Mucosa of rectum (tissue), 2 donors: ENCODE results near the gene C14orf119.
"Not testable (repeated sequence)": the region's sequence is repeated elsewhere in the genome, so short reads cannot be mapped to it uniquely, and the experiment has no call there.

Source experiments
- H3K27ac ChIP-seq, 2 donors: one replicate each; pipeline ENCODE4 v1.7.0; 2013; ENCODE audit warnings: inconsistent platforms in 2 of 2, low read depth in 2 of 2, low read length in 2 of 2
- H3K27me3 ChIP-seq, 2 donors: one replicate each; pipeline ENCODE4 v1.7.0; 2013; ENCODE audit warnings: low read length in 2 of 2; ENCODE audit not compliant: control insufficient read depth in 2 of 2, insufficient read depth in 2 of 2
- H3K36me3 ChIP-seq, 2 donors: one replicate each; pipeline ENCODE4 v1.7.0; 2013; ENCODE audit warnings: low read length in 2 of 2; ENCODE audit not compliant: control insufficient read depth in 2 of 2, insufficient read depth in 2 of 2
- H3K4me1 ChIP-seq, 2 donors: one replicate each; pipeline ENCODE4 v1.7.0; 2013; ENCODE audit warnings: low read length in 2 of 2, mild to moderate bottlenecking in 1 of 2; ENCODE audit not compliant: control insufficient read depth in 2 of 2, insufficient read depth in 2 of 2
- H3K4me3 ChIP-seq, 2 donors: one replicate each; pipeline ENCODE4 v1.7.0; 2013; ENCODE audit warnings: low read length in 2 of 2
- H3K9ac ChIP-seq, 2 donors: one replicate each; pipeline ENCODE4 v1.7.0; 2013; ENCODE audit warnings: low read length in 2 of 2, low read depth in 1 of 2, mild to moderate bottlenecking in 1 of 2
- H3K9me3 ChIP-seq, 2 donors: one replicate each; pipeline ENCODE4 v1.7.0; 2013; ENCODE audit warnings: low read length in 2 of 2; ENCODE audit not compliant: control insufficient read depth in 2 of 2
- donor health status: healthy.
- donor health status: Normal muscosa, but diverticular disease.

Gene C14orf119

DNA sequence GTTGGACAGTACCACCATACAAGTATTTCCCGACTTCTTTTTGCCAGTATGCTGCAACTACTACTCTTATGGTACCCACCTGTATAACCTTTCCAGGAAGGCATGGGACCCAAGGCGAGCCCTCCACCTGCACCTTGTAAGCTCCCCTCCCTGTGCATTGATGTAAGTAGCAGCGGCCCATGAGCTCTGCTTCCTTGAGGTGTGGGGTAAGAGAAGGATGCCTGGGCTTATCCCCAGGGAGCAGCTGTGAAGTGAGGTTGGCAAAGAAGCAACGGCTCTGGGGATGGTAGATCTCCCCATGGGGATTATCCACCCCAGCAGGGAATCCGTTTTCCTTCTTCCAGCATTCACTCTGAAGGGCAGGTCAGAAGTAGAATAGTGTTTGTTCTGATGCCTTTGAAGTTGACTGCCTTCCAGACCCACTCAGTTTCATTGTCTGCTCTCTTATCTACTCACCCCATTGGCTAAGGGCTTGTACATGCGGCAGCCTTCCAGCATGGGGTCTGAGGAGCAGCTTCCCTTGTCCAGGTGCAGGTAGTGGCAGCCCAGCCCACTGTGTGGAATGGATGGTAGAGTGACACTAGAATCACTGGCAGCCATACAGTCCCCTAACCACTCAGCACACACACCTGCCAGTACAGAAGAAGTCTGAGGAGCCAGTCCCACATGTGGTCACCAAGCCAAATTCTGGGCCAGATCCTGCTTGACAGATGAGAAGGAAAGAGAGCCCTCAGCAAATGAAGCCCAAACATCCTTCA lies 6.1 kb downstream of the C14orf119 start:
- Histone ChIP-seq H3K36me3 (peaks cover 15 to 18% of the 10 kb centered on the region in 2 donors), H3K9me3 (no peaks in the 10 kb centered on the region), H3K9ac (no peak overlapping the region), H3K27ac (no peak overlapping the region), H3K4me1 (peaks cover 5 to 6% of the 10 kb centered on the region in 2 donors), H3K4me3 (no peak overlapping the region), H3K27me3 (no peaks in the 10 kb centered on the region)

DNA sequence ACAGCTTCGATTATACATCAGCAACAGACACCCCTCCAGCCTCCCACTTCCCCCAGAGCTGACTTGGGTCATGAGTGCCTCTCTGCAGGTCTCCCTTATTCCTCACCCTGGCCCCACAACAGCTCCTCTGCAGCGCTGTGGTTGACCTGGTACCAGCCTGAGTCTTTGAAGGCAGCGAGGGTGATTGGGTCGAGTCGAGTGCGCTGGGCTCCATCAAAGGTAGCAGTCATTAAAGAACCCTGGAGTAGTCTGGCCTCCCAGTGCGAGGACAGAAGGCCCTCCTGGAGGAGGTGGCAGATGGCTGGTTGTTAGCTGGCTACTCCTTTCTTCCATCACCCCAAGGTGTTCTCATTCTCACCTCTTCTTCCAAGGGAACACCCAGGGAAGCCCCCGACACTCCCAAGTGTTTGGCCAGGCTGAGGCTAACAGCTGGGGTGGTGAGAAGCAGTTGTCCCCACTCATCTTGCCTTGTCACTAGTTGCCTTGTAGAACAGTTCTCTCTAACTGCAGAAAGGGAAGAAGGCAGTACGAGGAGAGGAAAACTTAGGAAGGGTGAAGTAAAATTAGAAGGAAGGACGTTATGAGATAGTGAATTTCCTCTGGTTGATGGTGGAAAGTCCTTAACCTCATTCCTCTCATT lies 6.8 kb downstream of the C14orf119 start:
- Histone ChIP-seq H3K4me1 (peaks cover 0 to under 1% of the 10 kb centered on the region in 2 donors), H3K27ac (no peak overlapping the region), H3K27me3 (no peaks in the 10 kb centered on the region), H3K4me3 (no peak overlapping the region), H3K9me3 (no peaks in the 10 kb centered on the region), H3K9ac (no peak overlapping the region), H3K36me3 (peaks cover 15 to 18% of the 10 kb centered on the region in 2 donors)

DNA sequence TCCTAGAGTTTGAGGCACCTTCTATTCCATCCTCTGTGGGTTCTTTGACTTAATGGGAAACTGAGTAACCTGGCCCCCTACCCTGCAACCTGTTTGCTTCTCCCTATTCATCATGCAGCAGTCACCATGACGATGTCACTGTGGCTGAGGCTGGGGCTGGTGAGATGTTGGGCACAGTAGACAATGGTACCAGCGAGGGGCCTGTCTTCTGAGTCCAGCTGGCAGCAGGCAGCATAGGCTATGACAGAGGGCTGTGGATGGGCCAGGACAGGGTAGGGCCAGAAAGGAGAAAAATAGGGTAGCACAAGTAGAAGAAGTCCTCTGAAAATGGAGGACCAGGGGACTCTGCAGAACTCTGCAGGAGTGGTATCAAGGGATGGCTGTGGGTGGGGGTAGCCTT lies 7.5 kb downstream of the C14orf119 start:
- no peaks in the 10 kb centered on the region for H3K27me3 ChIP-seq
- no peaks in the 10 kb centered on the region for H3K9me3 ChIP-seq
- no peak overlapping the region for H3K9ac ChIP-seq
- no peak overlapping the region for H3K4me3 ChIP-seq
- no peaks in the 10 kb centered on the region for H3K4me1 ChIP-seq
- no peak overlapping the region for H3K27ac ChIP-seq
- H3K36me3 ChIP-seq = peaks cover 10 to 14% of the 10 kb centered on the region in 2 donors

DNA sequence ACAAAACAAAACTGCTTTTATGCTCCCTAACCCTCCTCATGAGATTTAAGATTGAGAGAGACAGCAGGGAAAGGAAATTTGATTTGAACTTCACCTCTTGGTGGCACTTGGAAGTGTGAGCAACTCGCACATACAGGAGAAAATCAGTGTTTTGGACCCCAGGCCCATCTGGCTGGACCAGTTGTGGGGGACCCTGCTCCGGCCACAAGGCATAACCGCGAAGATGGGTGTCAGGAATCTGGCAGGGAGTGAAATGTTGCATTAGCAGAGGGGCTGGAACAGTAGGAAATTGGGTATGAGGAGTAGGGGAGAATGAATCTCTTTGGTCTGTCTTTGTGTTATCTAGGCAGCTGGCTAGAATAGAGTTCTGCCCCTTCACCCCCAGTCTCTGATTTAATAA lies 8.3 kb downstream of the C14orf119 start:
- H3K27me3 ChIP-seq = no peaks in the 10 kb centered on the region
- peaks cover 3 to 8% of the 10 kb centered on the region in 2 donors for H3K36me3 ChIP-seq
- H3K4me3 ChIP-seq = no peak overlapping the region
- H3K27ac ChIP-seq = no peak overlapping the region
- H3K9ac ChIP-seq = no peak overlapping the region
- H3K4me1 ChIP-seq = no peaks in the 10 kb centered on the region
- H3K9me3 ChIP-seq = no peaks in the 10 kb centered on the region

DNA sequence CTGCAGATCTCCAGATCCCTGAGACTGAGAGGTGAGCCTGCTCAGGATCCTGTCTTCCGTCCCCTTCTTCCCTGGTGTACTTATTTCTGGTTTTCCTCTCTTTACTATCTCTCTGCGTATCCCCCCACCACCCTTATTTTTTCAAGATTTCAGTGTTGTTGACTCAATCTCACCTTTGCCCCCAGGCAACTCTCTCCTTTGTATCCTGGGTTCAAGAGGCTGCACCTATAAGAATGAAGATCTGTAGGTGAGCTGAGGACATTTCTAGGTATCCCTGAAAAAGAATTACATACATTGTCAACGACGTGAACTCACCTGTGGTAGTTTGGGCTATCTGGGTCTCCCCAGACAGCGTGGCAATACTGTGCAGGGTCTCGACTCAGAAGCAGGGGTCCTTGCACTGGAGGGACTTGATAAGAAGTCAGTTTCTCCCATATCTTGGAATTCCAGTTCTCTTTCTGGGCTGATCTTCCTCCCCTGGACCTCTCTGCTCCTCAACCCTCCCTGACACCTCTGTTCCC lies 8.8 kb downstream of the C14orf119 start:
- Histone ChIP-seq H3K4me3 (no peak overlapping the region), H3K27me3 (no peaks in the 10 kb centered on the region), H3K9me3 (no peaks in the 10 kb centered on the region), H3K27ac (no peak overlapping the region), H3K36me3 (peaks cover 0 to 2% of the 10 kb centered on the region in 2 donors), H3K4me1 (no peaks in the 10 kb centered on the region), H3K9ac (no peak overlapping the region)

DNA sequence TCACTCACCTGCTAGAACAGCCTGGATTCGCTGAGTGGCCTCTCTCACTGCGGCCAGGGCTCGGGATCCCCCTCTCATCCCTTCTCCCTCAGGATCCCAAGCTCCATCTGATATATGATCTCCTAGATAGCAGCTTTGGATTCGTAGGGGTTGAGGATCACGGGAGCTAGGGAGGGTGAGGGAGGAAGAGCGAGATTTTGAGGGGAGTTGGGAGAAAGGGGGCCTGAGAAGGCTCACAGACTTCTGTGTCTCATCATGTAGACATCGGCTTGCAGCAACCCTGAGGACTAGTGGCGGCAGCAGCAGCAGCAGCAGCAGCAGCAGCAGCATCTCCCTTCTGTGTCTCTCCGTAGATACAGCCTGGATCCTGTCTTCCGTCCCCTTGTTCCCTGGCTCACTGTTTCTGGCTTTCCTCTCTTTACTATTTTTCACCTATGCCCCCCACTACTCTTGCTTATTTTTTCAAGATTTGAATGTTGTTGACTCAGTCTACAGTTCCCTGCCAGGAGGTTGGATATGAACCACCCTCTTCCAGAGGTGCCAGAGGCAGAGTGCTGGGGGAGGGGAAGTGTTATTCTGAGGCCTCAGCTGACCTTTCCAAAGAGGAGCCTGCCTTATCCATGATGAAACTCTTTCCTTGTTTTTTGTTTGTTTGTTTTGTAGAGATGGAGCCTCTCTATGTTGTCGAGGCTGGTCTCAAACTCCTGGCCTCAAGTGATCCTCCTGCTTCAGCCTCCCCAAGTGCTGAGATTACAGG lies 9.5 kb downstream of the C14orf119 start, which contains the start of gene CIROP:
Gene CIROP, minus strand, starts transcription at position 399 of the 757 bp plus-strand sequence. Its CDS starts 69 bp downstream, at position 330.
- no peak within 1 kb of the TSS for H3K27ac ChIP-seq
- H3K27me3 ChIP-seq = no peaks in the 10 kb centered on the region
- H3K9me3 ChIP-seq = no peaks in the 10 kb centered on the region
- no peak within 1 kb of the TSS for H3K4me3 ChIP-seq
- H3K9ac ChIP-seq = no peak within 1 kb of the TSS
- H3K4me1 ChIP-seq = no peaks in the 10 kb centered on the region
- no peaks in the 10 kb centered on the region for H3K36me3 ChIP-seq

DNA sequence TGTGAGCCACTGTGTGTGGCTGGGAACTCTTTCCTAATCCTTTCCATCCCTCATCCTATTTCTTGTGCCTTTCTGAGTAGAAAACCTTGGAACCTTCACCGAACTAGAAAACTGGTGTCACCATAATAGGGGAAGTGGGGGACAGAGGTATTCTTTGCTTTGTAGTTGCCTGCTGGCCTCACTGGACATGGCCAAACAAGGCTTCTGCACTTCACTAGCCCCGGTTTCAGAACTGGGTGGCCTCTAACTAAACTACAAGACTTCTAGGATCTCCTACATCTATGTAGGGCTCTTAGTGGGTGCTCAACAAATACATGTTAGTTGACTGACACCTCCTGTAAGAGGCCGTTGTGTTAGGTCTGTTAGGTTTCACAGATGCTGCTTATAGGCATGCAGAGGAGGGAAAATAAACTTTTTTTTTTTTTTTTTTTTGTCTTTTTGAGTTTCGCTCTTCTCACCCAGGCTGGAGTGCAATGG lies 10.1 kb downstream of the C14orf119 start:
- H3K9me3 ChIP-seq = no peaks in the 10 kb centered on the region
- no peak overlapping the region for H3K9ac ChIP-seq
- H3K27me3 ChIP-seq = peaks cover 0 to 2% of the 10 kb centered on the region in 2 donors
- no peaks in the 10 kb centered on the region for H3K4me1 ChIP-seq
- H3K36me3 ChIP-seq = no peaks in the 10 kb centered on the region
- no peak overlapping the region for H3K4me3 ChIP-seq
- H3K27ac ChIP-seq = no peak overlapping the region

DNA sequence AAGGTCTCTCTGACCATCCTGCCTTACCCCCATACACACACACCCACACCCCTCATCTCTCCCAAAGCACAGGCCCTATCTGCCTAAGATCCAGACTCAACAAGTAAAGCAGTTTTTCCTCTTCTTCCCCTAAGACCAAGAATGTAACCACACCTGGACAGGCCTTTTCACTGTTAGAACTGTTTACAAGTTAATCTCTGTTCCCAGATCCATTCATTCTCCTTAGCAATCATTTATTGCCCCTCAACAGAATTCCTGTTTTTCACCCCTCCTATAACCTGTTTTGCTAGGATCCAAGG lies 11.4 kb downstream of the C14orf119 start:
- Histone ChIP-seq H3K9me3 (no peaks in the 10 kb centered on the region), H3K36me3 (no peaks in the 10 kb centered on the region), H3K27me3 (peaks cover 0 to 12% of the 10 kb centered on the region in 2 donors), H3K27ac (no peak overlapping the region), H3K4me1 (no peaks in the 10 kb centered on the region), H3K9ac (no peak overlapping the region), H3K4me3 (no peak overlapping the region)

DNA sequence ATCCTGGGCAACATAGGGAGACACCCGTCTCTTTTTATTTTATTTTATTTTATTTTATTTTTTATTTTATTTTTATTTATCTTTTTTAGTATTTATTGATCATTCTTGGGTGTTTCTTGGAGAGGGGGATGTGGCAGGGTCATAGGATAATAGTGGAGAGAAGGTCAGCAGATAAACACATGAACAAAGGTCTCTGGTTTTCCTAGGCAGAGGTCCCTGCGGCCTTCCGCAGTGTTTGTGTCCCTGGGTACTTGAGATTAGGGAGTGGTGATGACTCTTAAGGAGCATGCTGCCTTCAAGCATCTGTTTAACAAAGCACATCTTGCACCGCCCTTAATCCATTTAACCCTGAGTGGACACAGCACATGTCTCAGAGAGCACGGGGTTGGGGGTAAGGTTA lies 12.3 kb downstream of the C14orf119 start:
- H3K9me3 ChIP-seq, H3K36me3 ChIP-seq, H3K9ac ChIP-seq, H3K4me1 ChIP-seq, H3K4me3 ChIP-seq, H3K27ac ChIP-seq: not testable (repeated sequence)
- H3K27me3 ChIP-seq = peaks cover 2 to 12% of the 10 kb centered on the region in 2 donors

DNA sequence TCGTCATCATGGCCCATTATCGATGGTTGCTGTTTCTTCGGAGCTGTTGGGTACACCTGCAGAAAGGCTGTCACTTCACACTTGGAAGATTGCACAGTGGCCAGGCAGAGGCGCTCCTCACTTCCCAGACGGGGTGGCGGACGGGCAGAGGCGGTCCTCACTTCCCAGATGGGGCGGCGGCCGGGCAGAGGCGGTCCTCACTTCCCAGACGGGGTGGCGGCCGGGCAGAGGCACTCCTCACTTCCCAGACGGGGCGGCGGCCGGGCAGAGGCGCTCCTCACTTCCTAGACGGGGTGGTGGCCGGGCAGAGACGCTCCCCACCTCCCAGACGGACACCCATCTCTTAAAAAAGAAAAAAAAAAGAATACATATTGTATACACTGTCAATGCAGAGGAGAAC lies 12.9 kb downstream of the C14orf119 start:
- H3K4me1 ChIP-seq, H3K9ac ChIP-seq, H3K9me3 ChIP-seq, H3K36me3 ChIP-seq, H3K27ac ChIP-seq, H3K4me3 ChIP-seq: not testable (repeated sequence)
- H3K27me3 ChIP-seq = peaks cover 2 to 12% of the 10 kb centered on the region in 2 donors
